Hepatocyte (in vitro differentiated cells): Measurements from ENCODE around the gene SPAG5.

Experiments
- EZH2phosphoT487 ChIP-seq: fragments of 200-600 bp; sonication (generic); IDR thresholded peaks from one replicate; pipeline ENCODE4 v1.6.1; 2018; ENCODE audit warnings: antibody characterized with exemption, mild to moderate bottlenecking, low read depth, moderate library complexity; ENCODE audit not compliant: unreplicated experiment, severe bottlenecking
- TF ChIP-seq, protein P1 (sequence below): fragments of 200-600 bp; sonication (generic); IDR thresholded peaks from 2 replicates; pipeline ENCODE4 v1.5.1; 2016; ENCODE audit warnings: antibody characterized with exemption, mild to moderate bottlenecking; ENCODE audit not compliant: poor library complexity

DNA sequence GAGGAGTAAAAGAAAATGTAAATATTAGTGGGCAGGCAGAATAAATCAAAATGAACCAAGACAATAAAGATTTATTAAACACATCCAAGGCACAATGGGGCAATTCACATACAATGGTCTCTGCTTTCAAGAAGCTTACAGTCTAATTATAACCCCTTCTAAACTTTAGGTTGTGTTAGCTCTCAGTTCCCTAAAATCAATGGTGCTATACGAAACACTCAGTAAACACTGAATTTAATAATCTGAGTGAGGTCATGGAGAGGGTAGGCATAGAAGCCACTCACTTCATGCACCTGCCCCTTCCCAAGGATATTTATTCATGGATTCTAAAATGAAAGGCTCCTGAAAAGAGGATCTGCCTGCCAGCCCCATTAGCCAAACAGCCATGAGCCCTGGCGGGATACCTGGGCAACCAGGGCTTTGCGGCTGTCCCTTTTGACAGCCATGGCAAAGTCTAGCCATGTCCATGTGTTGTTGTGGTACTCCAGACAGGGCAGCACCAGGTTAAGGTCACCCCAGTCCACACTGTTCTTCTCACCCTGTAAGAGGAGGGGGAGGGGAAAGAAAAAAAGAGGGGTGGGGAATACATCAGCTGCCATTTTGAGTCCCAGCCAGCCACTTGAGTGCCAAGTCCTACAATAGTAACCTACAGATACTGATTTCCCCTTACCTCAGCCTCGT is 16.6 kb upstream of the SPAG5 start:
- TF ChIP-seq EZH2phosphoT487: no peak
- TF ChIP-seq, protein P1, sequence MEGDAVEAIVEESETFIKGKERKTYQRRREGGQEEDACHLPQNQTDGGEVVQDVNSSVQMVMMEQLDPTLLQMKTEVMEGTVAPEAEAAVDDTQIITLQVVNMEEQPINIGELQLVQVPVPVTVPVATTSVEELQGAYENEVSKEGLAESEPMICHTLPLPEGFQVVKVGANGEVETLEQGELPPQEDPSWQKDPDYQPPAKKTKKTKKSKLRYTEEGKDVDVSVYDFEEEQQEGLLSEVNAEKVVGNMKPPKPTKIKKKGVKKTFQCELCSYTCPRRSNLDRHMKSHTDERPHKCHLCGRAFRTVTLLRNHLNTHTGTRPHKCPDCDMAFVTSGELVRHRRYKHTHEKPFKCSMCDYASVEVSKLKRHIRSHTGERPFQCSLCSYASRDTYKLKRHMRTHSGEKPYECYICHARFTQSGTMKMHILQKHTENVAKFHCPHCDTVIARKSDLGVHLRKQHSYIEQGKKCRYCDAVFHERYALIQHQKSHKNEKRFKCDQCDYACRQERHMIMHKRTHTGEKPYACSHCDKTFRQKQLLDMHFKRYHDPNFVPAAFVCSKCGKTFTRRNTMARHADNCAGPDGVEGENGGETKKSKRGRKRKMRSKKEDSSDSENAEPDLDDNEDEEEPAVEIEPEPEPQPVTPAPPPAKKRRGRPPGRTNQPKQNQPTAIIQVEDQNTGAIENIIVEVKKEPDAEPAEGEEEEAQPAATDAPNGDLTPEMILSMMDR: no peak
